A549 (cell line): ENCODE measurements around the gene SETDB2.

Source experiments
- HOXA7 ChIP-seq: fragments of 250-450 bp; sonication (Bioruptor Pico); IDR thresholded peaks from 2 replicates; pipeline ENCODE4 v1.5.0; 2020; ENCODE audit warnings: mild to moderate bottlenecking, moderate library complexity
- MAFK ChIP-seq: fragments of 450-650 bp; IDR thresholded peaks from 2 replicates; pipeline ENCODE4 v1.6.1; 2014; ENCODE audit not compliant: partially characterized antibody
- RCOR1 ChIP-seq: fragments of 150-350 bp; IDR thresholded peaks from 2 replicates; pipeline ENCODE4 v1.6.1; 2014; ENCODE audit warnings: antibody characterized with exemption, low read length, low read depth
- SMC3 ChIP-seq: fragments of >200 bp; sonication (Bioruptor Twin); formaldehyde crosslinking; IDR thresholded peaks from 3 replicates; pipeline ENCODE4 v1.6.1; 2018; ENCODE audit warnings: inconsistent platforms
- TF ChIP-seq, protein P1 (sequence below): fragments of >200 bp; sonication (Bioruptor Twin); formaldehyde crosslinking; IDR thresholded peaks from 3 replicates; pipeline ENCODE4 v1.5.1; 2016
- TF ChIP-seq, protein P2 (sequence below): fragments of 150-350 bp; IDR thresholded peaks from 2 replicates; pipeline ENCODE4 v1.6.1; 2014; ENCODE audit warnings: low read depth, mild to moderate bottlenecking, low read length

GRCh38 chr13:49446473-49446872, 2.4 kb downstream of the SETDB2 start:
- no peak for TF ChIP-seq MAFK
- no peak for TF ChIP-seq RCOR1
- TF ChIP-seq, protein P1, sequence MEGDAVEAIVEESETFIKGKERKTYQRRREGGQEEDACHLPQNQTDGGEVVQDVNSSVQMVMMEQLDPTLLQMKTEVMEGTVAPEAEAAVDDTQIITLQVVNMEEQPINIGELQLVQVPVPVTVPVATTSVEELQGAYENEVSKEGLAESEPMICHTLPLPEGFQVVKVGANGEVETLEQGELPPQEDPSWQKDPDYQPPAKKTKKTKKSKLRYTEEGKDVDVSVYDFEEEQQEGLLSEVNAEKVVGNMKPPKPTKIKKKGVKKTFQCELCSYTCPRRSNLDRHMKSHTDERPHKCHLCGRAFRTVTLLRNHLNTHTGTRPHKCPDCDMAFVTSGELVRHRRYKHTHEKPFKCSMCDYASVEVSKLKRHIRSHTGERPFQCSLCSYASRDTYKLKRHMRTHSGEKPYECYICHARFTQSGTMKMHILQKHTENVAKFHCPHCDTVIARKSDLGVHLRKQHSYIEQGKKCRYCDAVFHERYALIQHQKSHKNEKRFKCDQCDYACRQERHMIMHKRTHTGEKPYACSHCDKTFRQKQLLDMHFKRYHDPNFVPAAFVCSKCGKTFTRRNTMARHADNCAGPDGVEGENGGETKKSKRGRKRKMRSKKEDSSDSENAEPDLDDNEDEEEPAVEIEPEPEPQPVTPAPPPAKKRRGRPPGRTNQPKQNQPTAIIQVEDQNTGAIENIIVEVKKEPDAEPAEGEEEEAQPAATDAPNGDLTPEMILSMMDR: no peak
- TF ChIP-seq, protein P2, sequence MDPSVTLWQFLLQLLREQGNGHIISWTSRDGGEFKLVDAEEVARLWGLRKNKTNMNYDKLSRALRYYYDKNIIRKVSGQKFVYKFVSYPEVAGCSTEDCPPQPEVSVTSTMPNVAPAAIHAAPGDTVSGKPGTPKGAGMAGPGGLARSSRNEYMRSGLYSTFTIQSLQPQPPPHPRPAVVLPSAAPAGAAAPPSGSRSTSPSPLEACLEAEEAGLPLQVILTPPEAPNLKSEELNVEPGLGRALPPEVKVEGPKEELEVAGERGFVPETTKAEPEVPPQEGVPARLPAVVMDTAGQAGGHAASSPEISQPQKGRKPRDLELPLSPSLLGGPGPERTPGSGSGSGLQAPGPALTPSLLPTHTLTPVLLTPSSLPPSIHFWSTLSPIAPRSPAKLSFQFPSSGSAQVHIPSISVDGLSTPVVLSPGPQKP: no peak
- TF ChIP-seq SMC3: no peak
- TF ChIP-seq HOXA7: no peak
